ENCODE data around the gene HSD11B2. TPM values are rescaled to one million over a fixed set of nuclear protein-coding genes. Genes with fewer than 3 reads are reported as not detected.

The HSD11B2 gene
- total and polyA plus RNA-seq, 10 of the 15 experiments (the other 5 are each of a cell fraction or from before 2014, with no cell fraction given), result 0.09 to 0.34 (median 0.21) TPM; not detected in 2

- TF ChIP-seq NFXL1 (IDR thresholded peaks at IDR 0.05; ENCODE audit: borderline replicate concordance) (no peak), BRCA1 (IDR thresholded peaks at IDR 0.05; ENCODE audit: low read depth, low read length) (no peak), CBX3 (IDR thresholded peaks at IDR 0.05; ENCODE audit: borderline replicate concordance, low read depth) (no peak), ZNF207 (IDR thresholded peaks at IDR 0.05; ENCODE audit: borderline replicate concordance) (0 out of 2 replicates have a peak, but pooled peaks have one; percentile 33), MAX (IDR thresholded peaks at IDR 0.05; ENCODE audit: low read depth, low read length) (no peak), ZBTB4 (CRISPR knock-in tag; IDR thresholded peaks at IDR 0.05) (no peak), NR2C1 (IDR thresholded peaks at IDR 0.05) (no peak), CBX5 (IDR thresholded peaks at IDR 0.05; ENCODE audit: low read depth) (no peak), CTCF (IDR thresholded peaks at IDR 0.05 in 2 of 3, conservative IDR thresholded peaks at IDR 0.05 in 1 of 3; ENCODE audit: control insufficient read depth in 2 of 3, extremely low read depth in 1 of 3, insufficient read depth in 1 of 3, low read depth in 3 of 3, low read length in 3 of 3) (peak; percentile 44 to 60 (median 48); a peak in 5 of 6 replicates), EZH2 (IDR thresholded peaks at IDR 0.05; ENCODE audit: borderline replicate concordance, control insufficient read depth, low read depth, low read length) (no peak), ZNF687 (IDR thresholded peaks at IDR 0.05) (no peak; the same call in 1 of the 2 replicates), GATAD2B (conservative IDR thresholded peaks at IDR 0.05; ENCODE audit: low read depth) (peak; percentile 75; the same call in 1 of the 2 replicates), KLF5 (IDR thresholded peaks at IDR 0.05; ENCODE audit: partially characterized antibody) (no peak), USF1 (IDR thresholded peaks at IDR 0.05; ENCODE audit: borderline replicate concordance, extremely low read length, insufficient read depth, low read depth, low read length) (no peak), GABPA (IDR thresholded peaks at IDR 0.05; ENCODE audit: low read depth) (no peak), NBN (IDR thresholded peaks at IDR 0.05) (no peak)
These were observed 14.8 kb upstream of the HSD11B2 start, which contains the start of gene ZDHHC1 (continued) for GRCh38 chr16:67415872-67416793.
